DND-41 (cell line): ENCODE measurements around the gene PPIAL4G.
"Not testable (repeated sequence)": the region's sequence is repeated elsewhere in the genome, so short reads cannot be mapped to it uniquely, and the experiment has no call there.

Experiments
- EZH2 ChIP-seq: IDR thresholded peaks from 3 replicates; pipeline ENCODE4 v1.6.1; 2012; ENCODE audit warnings: borderline replicate concordance, low read depth, mild to moderate bottlenecking, moderate library complexity, low read length, inconsistent platforms; ENCODE audit not compliant: severe bottlenecking
- TF ChIP-seq, protein P1 (sequence below): IDR thresholded peaks from 2 replicates; pipeline ENCODE4 v1.5.1; 2012; ENCODE audit warnings: borderline replicate concordance, low read length, moderate library complexity, mild to moderate bottlenecking; ENCODE audit not compliant: poor library complexity, severe bottlenecking; ENCODE audit errors: extremely low read depth

DNA sequence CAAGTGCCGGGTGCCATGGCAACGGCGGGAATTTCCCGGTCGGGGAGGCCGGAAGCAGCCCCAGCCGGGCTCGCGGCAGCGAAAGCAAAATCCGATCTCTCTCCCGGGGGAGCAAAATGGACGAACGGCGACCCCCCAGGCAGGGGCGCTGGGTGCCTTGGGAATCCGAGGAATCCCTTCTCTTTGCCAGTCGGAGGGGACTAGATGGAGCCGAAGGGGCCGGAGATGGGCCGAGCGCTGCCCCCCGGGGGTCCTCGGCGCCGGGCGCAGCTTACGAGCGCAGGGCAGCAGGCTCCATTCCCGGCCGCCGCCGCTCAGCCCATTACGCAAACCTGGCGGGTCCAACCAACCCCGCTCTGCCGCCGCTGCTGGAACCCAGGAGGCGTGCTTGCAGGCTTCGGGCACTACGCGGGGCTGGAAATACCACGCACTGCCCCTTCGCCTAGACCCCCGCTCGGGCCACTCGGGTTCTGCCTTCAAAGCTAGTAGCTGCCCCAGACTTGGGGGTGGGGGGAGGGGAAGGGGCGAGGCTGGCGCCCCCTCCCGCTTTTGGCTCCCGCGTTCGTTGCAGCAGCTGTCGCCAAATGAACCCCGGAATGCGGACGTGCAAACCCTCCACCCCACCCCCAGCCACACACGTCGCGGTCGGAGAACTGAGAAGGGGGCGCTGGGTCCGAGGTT lies 24.1 kb downstream of the PPIAL4G start:
- TF ChIP-seq, protein P1, sequence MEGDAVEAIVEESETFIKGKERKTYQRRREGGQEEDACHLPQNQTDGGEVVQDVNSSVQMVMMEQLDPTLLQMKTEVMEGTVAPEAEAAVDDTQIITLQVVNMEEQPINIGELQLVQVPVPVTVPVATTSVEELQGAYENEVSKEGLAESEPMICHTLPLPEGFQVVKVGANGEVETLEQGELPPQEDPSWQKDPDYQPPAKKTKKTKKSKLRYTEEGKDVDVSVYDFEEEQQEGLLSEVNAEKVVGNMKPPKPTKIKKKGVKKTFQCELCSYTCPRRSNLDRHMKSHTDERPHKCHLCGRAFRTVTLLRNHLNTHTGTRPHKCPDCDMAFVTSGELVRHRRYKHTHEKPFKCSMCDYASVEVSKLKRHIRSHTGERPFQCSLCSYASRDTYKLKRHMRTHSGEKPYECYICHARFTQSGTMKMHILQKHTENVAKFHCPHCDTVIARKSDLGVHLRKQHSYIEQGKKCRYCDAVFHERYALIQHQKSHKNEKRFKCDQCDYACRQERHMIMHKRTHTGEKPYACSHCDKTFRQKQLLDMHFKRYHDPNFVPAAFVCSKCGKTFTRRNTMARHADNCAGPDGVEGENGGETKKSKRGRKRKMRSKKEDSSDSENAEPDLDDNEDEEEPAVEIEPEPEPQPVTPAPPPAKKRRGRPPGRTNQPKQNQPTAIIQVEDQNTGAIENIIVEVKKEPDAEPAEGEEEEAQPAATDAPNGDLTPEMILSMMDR = not testable (repeated sequence)
- TF ChIP-seq EZH2 = not testable (repeated sequence)
